NCI-H2171 treated with DMSO at 0.1 percent for 48 hours (cell line): ENCODE results near the gene ATP1A1.

Experiments
- DNase-seq: peaks from one replicate; lab custom pipeline; 2025; lab: John Stamatoyannopoulos, UW

The ATP1A1 gene

GRCh38 chr1:116415200-116415698 lies 42.2 kb downstream of the ATP1A1 start:
- no peak for DNase-seq

- no peak for DNase-seq
These were observed 42.9 kb downstream of the ATP1A1 start for GRCh38 chr1:116415699-116416533.

DNA sequence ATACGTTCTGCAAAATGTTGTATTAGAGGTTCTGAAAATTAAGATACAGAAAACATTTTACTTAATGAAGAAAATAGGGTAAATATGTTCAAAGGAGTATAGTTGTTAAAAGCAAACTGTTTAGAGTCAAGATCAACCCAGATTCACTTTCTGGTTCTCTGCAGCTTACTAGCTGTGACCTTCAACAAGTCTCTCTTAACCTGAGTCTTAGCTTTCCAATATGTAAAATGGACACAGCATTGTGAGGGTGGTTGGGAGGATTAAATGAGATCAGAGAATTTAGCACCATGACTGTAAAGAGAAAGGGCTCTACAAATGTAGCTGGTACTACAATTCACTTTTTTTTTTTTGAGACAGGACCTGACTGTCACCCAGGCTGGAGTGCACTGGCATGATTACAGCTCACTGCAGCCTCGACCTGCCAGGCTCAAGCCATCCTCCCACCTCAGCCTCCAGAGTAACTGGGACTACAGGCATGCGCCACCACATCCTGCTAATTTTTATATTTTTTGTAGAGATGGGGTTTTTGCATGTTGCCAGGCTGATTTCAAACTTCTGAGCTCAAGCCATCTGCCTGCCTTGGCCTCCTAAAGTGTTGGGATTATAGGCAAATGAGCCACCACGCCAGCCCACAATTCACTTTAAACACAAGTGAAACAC lies 43.9 kb downstream of the ATP1A1 start:
- no peak for DNase-seq

- DNase-seq, result no peak
These were observed 44.6 kb downstream of the ATP1A1 start for GRCh38 chr1:116417678-116418077.

GRCh38 chr1:116418091-116418830 lies 45.2 kb downstream of the ATP1A1 start:
- DNase-seq, result peak; percentile 80

DNA sequence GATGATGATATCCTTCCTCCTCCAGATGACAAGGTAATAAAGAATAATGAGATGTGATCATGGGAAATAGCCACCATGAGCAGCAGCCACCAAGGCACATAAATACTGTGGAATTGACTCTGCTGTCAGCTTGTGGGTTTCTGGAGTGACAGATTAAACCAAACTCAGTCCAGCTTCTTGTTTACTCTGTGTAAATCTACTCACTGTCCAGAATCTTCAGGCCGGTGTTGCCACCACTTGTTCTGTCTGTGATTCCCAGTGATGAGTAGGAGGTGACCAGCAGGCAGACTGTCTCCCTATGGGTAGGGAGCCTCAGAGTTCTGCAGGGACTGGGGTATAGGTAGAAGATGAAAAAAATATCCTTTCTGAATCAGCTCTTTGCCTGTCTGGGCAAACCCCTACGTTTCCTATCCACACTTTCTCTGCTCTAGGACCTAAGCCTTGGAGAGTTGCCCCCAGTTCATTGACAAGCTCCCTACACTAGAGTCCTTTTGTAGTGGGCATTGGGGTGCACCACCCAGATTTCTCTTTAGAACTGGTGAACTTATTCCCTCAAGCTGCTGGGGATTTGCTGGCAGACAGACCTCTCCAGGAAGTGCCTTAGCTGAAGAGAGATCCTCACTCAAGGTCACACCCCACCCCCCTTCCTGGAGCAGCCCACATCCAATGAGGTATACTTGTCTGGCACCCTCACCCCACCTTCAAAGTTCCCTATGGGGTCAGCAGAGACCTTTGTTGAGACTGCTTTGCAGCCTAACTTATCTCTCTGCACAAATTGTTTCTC lies 47.6 kb downstream of the ATP1A1 start:
- DNase-seq, result no peak

DNA sequence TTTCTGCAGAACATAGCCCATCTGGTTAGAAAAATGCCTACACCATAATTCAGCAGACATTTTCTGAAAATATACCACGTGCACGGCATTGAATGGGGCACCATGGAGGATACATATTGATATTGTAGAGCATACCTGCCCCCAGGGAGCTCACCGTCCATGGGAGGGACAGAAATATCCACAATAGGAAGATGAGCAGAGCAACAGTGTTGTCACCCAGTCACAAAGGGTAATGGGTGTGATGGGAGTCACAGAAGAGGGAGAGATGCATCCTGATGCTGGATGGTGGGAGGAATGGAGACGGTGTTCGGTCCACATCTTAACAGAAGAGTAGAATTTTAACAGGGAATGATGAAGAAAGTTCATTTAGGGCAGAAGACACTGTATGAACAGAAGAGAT lies 51.4 kb downstream of the ATP1A1 start:
- no peak for DNase-seq

- DNase-seq, result no peak
These were observed 51.8 kb downstream of the ATP1A1 start for GRCh38 chr1:116424863-116425262.

DNA sequence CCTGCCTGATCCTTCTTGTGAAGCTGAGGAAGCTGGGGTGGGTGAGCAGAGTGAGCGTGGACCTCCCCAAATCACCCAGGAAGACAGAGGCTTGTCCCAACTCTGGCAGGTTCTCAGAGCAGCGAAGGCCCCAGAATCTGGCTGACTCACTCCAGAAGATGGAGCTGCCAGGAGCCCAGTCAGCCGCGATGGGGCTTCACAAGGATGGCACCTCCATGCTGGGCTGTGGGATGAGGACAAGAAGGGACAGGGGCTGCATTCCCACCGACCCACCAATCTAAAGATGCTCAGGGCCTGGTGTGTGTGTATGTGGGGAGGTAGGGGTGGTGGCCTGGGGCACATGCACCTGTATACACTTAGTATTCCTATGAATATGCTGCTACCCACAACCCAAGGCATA lies 52.9 kb downstream of the ATP1A1 start:
- no peak for DNase-seq

DNA sequence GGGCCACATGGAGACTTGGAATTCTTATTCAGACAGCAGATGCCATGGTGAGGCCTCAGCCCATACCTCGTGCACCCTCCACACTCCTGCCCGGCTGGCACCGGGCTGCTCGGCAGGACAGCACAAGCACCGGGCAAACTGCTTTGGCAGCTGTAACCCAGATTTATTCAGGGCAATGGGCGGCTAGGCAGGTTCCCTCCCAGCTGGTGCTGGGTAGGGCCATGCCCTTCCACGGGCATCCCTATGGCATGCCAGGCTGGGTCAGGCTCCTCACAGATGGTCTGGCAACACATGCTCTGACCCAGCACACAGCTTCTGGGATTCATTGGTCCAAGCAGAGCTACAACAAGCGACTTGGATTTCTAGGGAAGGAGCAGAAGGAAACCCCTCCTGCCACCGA lies 53.4 kb downstream of the ATP1A1 start:
- no peak for DNase-seq

DNA sequence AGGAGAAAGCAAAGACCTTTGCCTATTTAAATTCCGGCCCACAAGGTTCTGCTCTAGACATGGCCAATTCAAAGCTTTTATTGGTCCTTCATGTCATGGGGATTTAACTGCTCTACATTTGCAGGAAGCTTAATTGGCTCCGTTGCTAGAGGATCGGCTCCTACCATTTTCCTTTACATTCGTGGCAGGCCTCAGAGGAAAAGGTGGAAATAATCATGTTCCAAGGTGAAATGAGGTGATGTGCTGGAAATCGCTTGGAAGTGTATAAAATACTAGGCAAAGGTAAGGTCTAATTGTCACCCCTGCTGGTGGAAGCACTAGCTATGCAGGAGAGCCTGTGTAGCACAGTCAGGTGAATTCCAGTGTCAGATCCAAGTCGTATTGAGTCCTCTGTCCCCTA lies 55.5 kb downstream of the ATP1A1 start:
- no peak for DNase-seq

DNA sequence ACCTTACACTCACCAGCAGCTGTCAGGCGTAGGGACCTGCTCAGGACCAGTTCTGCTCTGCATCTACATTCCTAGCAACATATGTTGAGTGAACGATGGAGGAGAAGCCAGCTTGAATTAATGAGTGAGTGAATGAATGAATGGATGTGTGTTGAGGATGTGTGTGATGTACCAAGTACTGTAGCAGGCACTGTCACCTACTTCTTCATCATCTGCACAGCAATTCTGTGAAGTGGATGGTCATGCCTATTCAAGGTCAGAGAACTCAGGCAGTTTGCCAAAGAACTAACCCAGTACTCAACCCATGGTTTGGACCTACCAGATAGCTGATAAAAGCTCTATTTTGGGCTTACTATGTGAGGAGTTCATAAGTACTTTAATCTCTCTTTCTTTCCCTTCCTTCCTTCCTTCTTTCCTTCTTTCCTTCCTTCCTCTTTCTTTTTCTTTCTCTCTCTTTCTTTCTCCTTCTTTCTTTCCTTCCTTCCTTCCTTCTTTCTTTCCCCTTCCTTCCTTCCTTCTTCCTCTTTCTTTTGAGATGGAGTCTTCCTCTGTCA lies 56.9 kb downstream of the ATP1A1 start:
- no peak for DNase-seq

DNA sequence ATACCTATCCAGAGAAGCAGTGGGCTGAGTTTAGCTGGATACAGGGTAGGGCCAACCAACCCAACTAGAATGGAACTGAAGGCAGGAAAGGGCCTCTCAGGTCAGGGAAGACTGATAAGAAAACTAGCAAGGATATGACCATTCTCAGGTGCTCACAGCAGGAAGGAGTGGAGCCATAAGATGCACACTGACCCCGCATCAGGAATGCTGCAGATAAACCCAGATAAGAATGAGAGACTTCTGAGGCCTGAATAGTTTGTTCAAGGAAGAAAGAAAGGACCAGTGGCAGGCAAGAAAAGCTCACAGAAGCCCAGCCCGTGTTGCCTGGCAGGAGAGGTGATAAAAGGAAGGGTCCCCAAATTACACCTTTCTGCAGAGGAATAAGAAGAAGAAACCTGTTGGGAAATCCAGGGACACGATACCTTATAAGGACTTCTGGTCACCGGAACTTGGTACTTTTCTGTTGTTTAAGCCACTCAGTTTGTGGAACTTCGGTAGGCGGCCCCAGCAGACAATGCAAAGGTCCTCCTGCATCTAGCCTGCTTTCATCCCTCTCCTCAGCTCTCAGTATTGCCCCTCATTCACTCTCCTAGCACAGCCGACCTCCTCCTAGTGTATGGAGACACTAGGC lies 58.9 kb downstream of the ATP1A1 start:
- no peak for DNase-seq

GRCh38 chr1:116432655-116433265 lies 59.7 kb downstream of the ATP1A1 start:
- DNase-seq, result no peak

DNA sequence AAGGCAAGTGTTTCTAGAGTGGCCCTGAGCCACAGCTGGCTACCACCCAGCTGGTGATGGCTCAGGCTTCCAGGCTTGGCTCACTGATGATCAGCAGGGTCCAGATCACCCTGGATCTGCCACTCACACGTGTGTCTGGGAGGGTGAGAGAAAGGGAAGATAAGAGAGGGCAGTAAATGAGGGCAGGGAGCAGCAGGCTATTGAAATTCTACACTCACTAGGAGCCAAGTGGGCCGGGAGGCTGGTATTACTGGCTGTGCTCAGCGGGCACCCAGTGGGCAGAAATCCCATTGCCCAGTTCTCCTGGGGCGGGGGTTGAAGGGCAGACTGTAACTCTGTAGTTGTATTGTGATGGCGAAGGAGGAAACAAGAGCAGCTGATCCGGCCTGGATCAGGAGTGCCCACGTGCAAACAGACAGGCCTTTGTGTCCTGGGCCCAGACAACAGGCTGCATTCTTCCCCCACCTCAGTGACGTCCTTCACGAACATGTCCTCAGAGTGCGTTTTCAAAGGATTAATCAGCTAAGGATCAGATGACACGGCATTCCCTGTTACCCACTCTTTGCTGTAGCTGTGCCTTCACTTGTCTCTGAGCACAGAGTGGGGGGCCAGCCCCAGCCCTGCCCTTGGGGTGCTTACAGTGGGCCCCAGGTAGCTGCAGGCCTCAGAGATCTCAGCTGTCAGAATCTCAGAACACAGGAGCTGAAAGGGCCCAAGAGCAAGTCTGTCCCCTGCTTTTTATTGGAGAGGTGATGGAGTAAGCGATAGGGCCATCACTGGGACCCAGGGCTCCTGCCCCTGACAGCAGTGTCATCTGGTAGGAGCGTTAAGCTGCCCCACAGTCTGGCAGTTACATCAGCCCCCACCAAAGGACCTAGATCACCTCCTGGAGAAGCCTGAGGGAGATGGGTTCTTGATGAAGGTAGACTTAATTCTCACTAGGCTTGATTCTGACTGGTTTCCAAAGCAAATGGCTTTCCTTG lies 60.5 kb downstream of the ATP1A1 start:
- no peak for DNase-seq

- DNase-seq, result no peak
These were observed 61.8 kb downstream of the ATP1A1 start for GRCh38 chr1:116434849-116435248.

GRCh38 chr1:116435806-116436610 lies 63.0 kb downstream of the ATP1A1 start:
- DNase-seq, result no peak

GRCh38 chr1:116436611-116436970 lies 63.5 kb downstream of the ATP1A1 start:
- DNase-seq, result no peak

- DNase-seq, result no peak
These were observed 66.7 kb downstream of the ATP1A1 start for GRCh38 chr1:116439701-116440100.
